ENCODE measurements around the gene CFAP65. TPM values are rescaled to one million over a fixed set of nuclear protein-coding genes. Genes with fewer than 3 reads are reported as not detected.

Gene CFAP65
- polyA plus RNA-seq, 3 donors = not detected

- TF ChIP-seq, protein P1, sequence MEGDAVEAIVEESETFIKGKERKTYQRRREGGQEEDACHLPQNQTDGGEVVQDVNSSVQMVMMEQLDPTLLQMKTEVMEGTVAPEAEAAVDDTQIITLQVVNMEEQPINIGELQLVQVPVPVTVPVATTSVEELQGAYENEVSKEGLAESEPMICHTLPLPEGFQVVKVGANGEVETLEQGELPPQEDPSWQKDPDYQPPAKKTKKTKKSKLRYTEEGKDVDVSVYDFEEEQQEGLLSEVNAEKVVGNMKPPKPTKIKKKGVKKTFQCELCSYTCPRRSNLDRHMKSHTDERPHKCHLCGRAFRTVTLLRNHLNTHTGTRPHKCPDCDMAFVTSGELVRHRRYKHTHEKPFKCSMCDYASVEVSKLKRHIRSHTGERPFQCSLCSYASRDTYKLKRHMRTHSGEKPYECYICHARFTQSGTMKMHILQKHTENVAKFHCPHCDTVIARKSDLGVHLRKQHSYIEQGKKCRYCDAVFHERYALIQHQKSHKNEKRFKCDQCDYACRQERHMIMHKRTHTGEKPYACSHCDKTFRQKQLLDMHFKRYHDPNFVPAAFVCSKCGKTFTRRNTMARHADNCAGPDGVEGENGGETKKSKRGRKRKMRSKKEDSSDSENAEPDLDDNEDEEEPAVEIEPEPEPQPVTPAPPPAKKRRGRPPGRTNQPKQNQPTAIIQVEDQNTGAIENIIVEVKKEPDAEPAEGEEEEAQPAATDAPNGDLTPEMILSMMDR (IDR thresholded peaks at IDR 0.05) = no peak
- Mint-ChIP-seq H3K4me3 (no peak overlapping the region), H3K36me3 (peaks cover 34 to 36% of the 10 kb centered on the region in 2 donors), H3K9me3 (no peaks in the 10 kb centered on the region), H3K27ac (no peak overlapping the region), H3K27me3 (ENCODE audit: low read depth in 3 of 3) (peaks cover 0 to 3% (median 2%) of the 10 kb centered on the region in 3 donors), H3K4me1 (peaks cover 40% of the 10 kb centered on the region)
- Histone ChIP-seq H3K4me3 (replicated peaks in 1 of 3; ENCODE audit: low read depth in 2 of 3, low read length in 3 of 3) (no peak overlapping the region), H3K9ac (ENCODE audit: insufficient read depth, low read length, poor library complexity, severe bottlenecking) (no peak overlapping the region), H3K27ac (ENCODE audit: low read depth in 1 of 2, low read length in 2 of 2) (no peak overlapping the region), H3K9me3 (replicated peaks in 1 of 2; ENCODE audit: control insufficient read depth in 1 of 2, insufficient read depth in 1 of 2, low read length in 2 of 2) (no peaks in the 10 kb centered on the region), H3K27me3 (ENCODE audit: control insufficient read depth in 2 of 2, insufficient read depth in 2 of 2, low read length in 2 of 2) (no peaks in the 10 kb centered on the region), H4K20me1 (ENCODE audit: insufficient read depth, low read length) (no peaks in the 10 kb centered on the region), H2AFZ (ENCODE audit: insufficient read depth, low read depth, low read length, poor library complexity, severe bottlenecking) (no peak overlapping the region), H3K4me2 (replicated peaks; ENCODE audit: extremely low read depth, low read length, poor library complexity, severe bottlenecking) (no peak overlapping the region), H3K79me2 (ENCODE audit: insufficient read depth, low read length) (no peaks in the 10 kb centered on the region), H3K4me1 (ENCODE audit: control insufficient read depth in 1 of 2, insufficient read depth in 2 of 2, low read length in 2 of 2) (peaks cover 26 to 30% of the 10 kb centered on the region in 2 donors), H3K36me3 (replicated peaks in 1 of 2; ENCODE audit: control insufficient read depth in 1 of 2, insufficient read depth in 2 of 2, low read length in 2 of 2) (peaks cover 0 to 25% of the 10 kb centered on the region in 2 donors)
- DNase-seq = no peak
- WGBS (ENCODE audit: insufficient coverage) = 90% methylated on average over 2 of the region's 3 CpGs
- intact Hi-C loops (cut with micrococcal nuclease) = loop anchor here in 1 of 2 donors (5.0 kb wide), 1 partner anchor 39 kb away; no protein-coding TSS in a partner anchor
Measured at GRCh38 chr2:219078126-219078525, 36.8 kb upstream of the CFAP65 start.

- H3K4me2 ChIP-seq (replicated peaks; ENCODE audit: extremely low read depth, low read length, poor library complexity, severe bottlenecking) = no peak overlapping the region
- no peaks in the 10 kb centered on the region for H4K20me1 ChIP-seq (ENCODE audit: insufficient read depth, low read length)
- intact Hi-C loops (cut with micrococcal nuclease) = loop anchor here in 1 of 2 donors (5.0 kb wide), 1 partner anchor 41 kb away; no protein-coding TSS in a partner anchor
- peak overlapping the region in 1 of 2 donors; percentile 24 for H3K27ac ChIP-seq (ENCODE audit: low read depth in 1 of 2, low read length in 2 of 2)
- no peak overlapping the region for H3K4me3 ChIP-seq (replicated peaks in 1 of 3; ENCODE audit: low read depth in 2 of 3, low read length in 3 of 3)
- peaks cover 0 to 25% of the 10 kb centered on the region in 2 donors for H3K36me3 ChIP-seq (replicated peaks in 1 of 2; ENCODE audit: control insufficient read depth in 1 of 2, insufficient read depth in 2 of 2, low read length in 2 of 2)
- H3K36me3 Mint-ChIP-seq = peaks cover 34 to 38% of the 10 kb centered on the region in 2 donors
- no peak overlapping the region for H3K9ac ChIP-seq (ENCODE audit: insufficient read depth, low read length, poor library complexity, severe bottlenecking)
- H3K4me1 ChIP-seq (ENCODE audit: control insufficient read depth in 1 of 2, insufficient read depth in 2 of 2, low read length in 2 of 2) = peaks cover 16 to 17% of the 10 kb centered on the region in 2 donors
- peaks cover 22% of the 10 kb centered on the region for H3K4me1 Mint-ChIP-seq
- DNase-seq = peak in 2 of 3 donors; percentile 13 to 19
- H3K27me3 ChIP-seq (ENCODE audit: control insufficient read depth in 2 of 2, insufficient read depth in 2 of 2, low read length in 2 of 2) = no peaks in the 10 kb centered on the region
- TF ChIP-seq, protein P1 (IDR thresholded peaks at IDR 0.05) = no peak
- no peaks in the 10 kb centered on the region for H3K79me2 ChIP-seq (ENCODE audit: insufficient read depth, low read length)
- H3K27me3 Mint-ChIP-seq (ENCODE audit: low read depth in 3 of 3) = peaks cover 0 to 3% (median 2%) of the 10 kb centered on the region in 3 donors
- peak overlapping the region in 2 of 7 donors; percentile 23 to 49 for H3K27ac Mint-ChIP-seq
- no peak overlapping the region for H3K4me3 Mint-ChIP-seq
- no peak overlapping the region for H2AFZ ChIP-seq (ENCODE audit: insufficient read depth, low read depth, low read length, poor library complexity, severe bottlenecking)
- H3K9me3 ChIP-seq (replicated peaks in 1 of 2; ENCODE audit: control insufficient read depth in 1 of 2, insufficient read depth in 1 of 2, low read length in 2 of 2) = no peaks in the 10 kb centered on the region
- no peaks in the 10 kb centered on the region for H3K9me3 Mint-ChIP-seq
- 60% methylated on average over 2 of the region's 3 CpGs for WGBS (ENCODE audit: insufficient coverage)
Measured at GRCh38 chr2:219076253-219076652, 34.9 kb upstream of the CFAP65 start.
